ENCODE results near the gene NAA60.

GRCh38 chr16:3536271-3536731 lies 92.8 kb downstream of the NAA60 start:
- no peak for TF ChIP-seq CTCF (IDR thresholded peaks at IDR 0.05)
- TF ChIP-seq POLR2A (IDR thresholded peaks at IDR 0.05) = no peak
- no peak for TF ChIP-seq EP300 (IDR thresholded peaks at IDR 0.05)
